Jurkat, Clone E6-1 (cell line): ENCODE data around the gene NR1D2.
A peak's percentile ranks its signal among the peaks of the same experiment; 100 is the strongest.

Source experiments
- DNase-seq: peaks from one replicate; pipeline ENCODE4 v3.0.0-alpha.2; 2011; ENCODE audit warnings: low read depth, low spot score
- H3K4me3 ChIP-seq: 2 replicates; pipeline ENCODE4 v1.5.1; 2011; ENCODE audit warnings: mild to moderate bottlenecking, low read length, control low read depth, moderate library complexity

Gene NR1D2

GRCh38 chr3:23926246-23926645, 18.8 kb upstream of the NR1D2 start:
- no peak for DNase-seq
- no peak overlapping the region for H3K4me3 ChIP-seq

- DNase-seq, result no peak
- no peak overlapping the region for H3K4me3 ChIP-seq
Measured at GRCh38 chr3:23926736-23927135, 18.4 kb upstream of the NR1D2 start.

GRCh38 chr3:23928524-23928923, 16.6 kb upstream of the NR1D2 start:
- no peak for DNase-seq
- H3K4me3 ChIP-seq, result no peak overlapping the region

GRCh38 chr3:23931597-23931996, 13.5 kb upstream of the NR1D2 start:
- H3K4me3 ChIP-seq, result no peak overlapping the region
- no peak for DNase-seq

- no peak overlapping the region for H3K4me3 ChIP-seq
- DNase-seq, result no peak
Measured at GRCh38 chr3:23932571-23932970, 12.5 kb upstream of the NR1D2 start.

DNA sequence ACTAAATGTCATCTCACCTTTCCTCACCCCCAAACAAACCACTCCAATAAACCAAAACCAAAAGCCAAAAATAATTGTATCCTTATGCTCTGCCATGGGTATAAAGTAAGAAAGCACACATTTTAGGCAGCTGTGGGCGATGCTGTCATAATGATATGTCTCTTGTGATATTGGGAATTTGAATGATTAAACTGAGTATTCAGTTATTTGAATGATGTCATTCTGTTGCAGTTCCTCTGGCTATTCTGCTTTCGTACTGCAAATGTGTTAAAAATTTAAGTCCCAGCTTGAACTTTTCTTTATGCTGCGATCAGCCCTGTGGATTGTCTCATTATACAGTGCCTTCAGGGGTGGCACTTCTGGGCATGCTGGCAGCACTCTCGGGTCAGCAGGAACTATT, 10.8 kb upstream of the NR1D2 start:
- no peak overlapping the region for H3K4me3 ChIP-seq
- no peak for DNase-seq

GRCh38 chr3:23937296-23937695, 7.8 kb upstream of the NR1D2 start:
- no peak overlapping the region for H3K4me3 ChIP-seq
- no peak for DNase-seq

DNA sequence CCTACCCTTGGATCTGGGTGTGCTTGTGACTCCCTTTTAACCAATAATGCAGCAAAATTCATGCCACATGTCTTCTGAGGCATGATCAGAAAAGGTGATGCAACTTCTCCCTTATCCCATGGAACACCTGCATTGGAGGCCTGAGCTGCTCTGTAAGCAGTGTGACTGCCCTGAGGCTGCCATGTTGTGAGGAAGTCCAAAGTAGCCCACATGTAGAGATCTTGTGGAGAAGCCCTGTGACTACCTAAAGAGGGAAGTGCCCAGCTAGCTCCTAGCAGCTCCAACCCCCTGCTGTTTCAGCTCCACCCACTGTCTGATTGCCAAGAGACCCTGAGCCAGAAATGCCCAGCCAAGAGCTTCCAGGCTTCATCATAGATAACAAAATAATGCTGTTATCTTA, 6.4 kb upstream of the NR1D2 start:
- H3K4me3 ChIP-seq, result no peak overlapping the region
- no peak for DNase-seq

GRCh38 chr3:23940775-23941174, 4.3 kb upstream of the NR1D2 start:
- H3K4me3 ChIP-seq, result no peak overlapping the region
- DNase-seq, result no peak

- DNase-seq, result no peak
- no peak overlapping the region for H3K4me3 ChIP-seq
Measured at GRCh38 chr3:23941440-23941839, 3.6 kb upstream of the NR1D2 start.

- H3K4me3 ChIP-seq, result no peak overlapping the region
- no peak for DNase-seq
Measured at GRCh38 chr3:23942546-23942945, 2.5 kb upstream of the NR1D2 start.

GRCh38 chr3:23944007-23944783, 891 bp upstream of the NR1D2 start:
- peak overlapping the region; percentile 67 for H3K4me3 ChIP-seq
- no peak for DNase-seq

GRCh38 chr3:23945663-23945912, 502 bp downstream of the NR1D2 start:
- H3K4me3 ChIP-seq, result peak overlapping the region; percentile 67
- no peak for DNase-seq

GRCh38 chr3:23945913-23946687, 1.0 kb downstream of the NR1D2 start:
- H3K4me3 ChIP-seq, result peak overlapping the region; percentile 82
- DNase-seq, result peak; percentile 87

- no peak overlapping the region for H3K4me3 ChIP-seq
- no peak for DNase-seq
Measured at GRCh38 chr3:23948761-23949160, 3.7 kb downstream of the NR1D2 start.

DNA sequence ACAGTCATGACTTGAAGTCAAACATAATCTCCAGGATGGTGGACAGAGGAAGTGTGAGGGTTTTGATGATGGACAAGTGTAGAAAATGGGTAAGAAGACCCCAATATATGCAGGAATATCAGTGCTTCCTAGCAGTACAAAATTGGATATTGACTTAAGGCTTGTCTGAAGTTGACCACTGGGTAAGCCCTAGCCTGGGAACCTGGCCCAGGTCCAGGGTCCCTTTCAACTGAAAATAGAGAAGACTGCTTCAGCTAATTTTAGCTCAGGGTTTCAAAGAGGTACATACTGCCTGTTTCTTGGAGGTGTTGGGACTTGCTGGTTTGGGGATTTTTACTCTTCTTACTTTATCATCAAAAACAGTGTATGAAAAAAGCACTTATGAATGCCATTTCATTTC, 4.7 kb downstream of the NR1D2 start:
- no peak for DNase-seq
- H3K4me3 ChIP-seq, result no peak overlapping the region

- no peak overlapping the region for H3K4me3 ChIP-seq
- DNase-seq, result no peak
Measured at GRCh38 chr3:23950293-23950692, 5.2 kb downstream of the NR1D2 start.

DNA sequence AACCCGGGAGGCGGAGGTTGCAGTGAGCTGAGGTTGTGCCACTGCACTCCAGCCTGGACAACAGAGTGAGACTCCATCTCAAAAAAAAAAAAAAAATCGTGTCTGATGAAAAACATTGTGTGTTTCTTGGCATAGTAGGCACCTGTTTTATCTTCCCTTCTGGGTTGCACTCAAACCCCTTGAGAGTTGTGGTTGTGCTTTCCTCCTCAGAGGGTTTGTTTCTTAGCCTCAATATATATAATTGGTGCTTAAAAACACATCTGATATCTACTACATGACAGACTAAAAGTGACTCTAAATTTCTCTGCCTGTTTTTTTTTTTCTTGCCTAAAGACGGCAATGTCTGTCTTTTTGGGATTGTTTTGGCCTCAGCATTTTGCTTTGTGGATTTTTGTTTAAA, 7.6 kb downstream of the NR1D2 start:
- DNase-seq, result peak; percentile 37
- H3K4me3 ChIP-seq, result no peak overlapping the region

DNA sequence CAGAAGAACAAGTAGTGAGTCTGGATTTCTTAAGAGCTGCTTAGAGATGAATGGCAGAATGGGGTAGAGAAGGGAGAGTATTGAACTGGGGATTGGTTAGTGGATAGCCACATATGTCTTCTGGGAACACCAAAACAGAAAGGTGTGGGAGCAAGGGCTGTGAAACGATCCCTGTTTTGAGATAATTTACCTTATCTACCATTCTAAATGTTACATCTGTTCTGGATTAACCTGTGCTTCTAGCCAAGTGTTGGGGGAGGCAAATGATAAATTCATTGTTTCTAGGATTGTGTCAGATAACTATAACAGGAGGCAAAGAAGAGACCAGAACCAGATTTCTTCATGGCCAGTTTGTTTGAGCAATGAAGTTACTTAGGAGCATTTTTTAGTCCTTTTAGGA, 8.4 kb downstream of the NR1D2 start:
- no peak for DNase-seq

GRCh38 chr3:23954144-23954543, 9.1 kb downstream of the NR1D2 start:
- DNase-seq, result no peak
- no peak overlapping the region for H3K4me3 ChIP-seq

More for the DNA sequence above, 8.4 kb downstream of the NR1D2 start:
- H3K4me3 ChIP-seq, result no peak overlapping the region

GRCh38 chr3:23956701-23957100, 11.6 kb downstream of the NR1D2 start:
- no peak for DNase-seq
- no peak overlapping the region for H3K4me3 ChIP-seq
